Superior temporal gyrus (tissue), 1 donor: ENCODE data around the gene THSD4.
A peak's percentile ranks its signal among the peaks of the same experiment; 100 is the strongest.
"Not testable (repeated sequence)": the region's sequence is repeated elsewhere in the genome, so short reads cannot be mapped to it uniquely, and the experiment has no call there.

Source experiments
- DNase-seq: peaks from one replicate; pipeline ENCODE4 v3.0.0-alpha.2; 2016; ENCODE audit errors: extremely low spot score

THSD4 gene

GRCh38 chr15:71424765-71425164, 309.5 kb downstream of the THSD4 start:
- no peak for DNase-seq

DNA sequence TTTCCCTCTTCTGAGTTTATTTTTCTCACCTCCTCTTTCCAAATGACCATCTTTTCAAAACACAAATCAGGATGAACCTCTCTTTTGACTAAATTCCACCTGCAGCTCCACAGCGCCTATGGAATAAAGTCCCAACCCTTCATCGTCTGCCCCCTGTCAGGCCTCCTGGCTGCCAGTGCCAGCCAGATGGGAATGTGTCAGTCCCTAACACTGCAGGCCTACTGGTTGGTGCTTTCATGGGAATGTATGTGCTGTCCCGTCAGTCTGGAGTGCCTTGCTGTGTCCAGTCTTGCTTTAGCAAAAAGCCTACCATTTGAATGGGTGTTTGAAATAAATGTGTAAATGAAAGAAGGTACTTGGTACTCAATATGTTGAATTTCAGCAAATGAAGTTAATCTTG, 310.1 kb downstream of the THSD4 start:
- DNase-seq, result no peak

DNA sequence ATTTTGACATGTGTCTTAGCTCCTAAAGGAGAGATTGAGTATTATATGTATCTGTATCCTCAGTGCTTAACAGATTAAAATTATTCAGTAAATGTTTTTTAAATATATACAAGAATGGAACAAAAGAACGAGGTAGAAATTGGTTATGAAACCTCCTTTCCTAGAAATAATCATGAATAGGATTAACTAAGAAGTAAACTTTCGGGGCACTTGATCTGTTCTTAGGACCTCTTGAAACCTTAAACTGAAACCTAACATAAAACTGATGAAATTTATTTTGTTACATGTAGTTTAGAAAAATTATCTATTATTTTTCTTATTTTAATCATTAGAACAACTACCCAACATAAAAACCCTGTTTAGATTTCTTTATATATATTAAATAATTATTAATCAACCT, 311.5 kb downstream of the THSD4 start:
- no peak for DNase-seq

DNA sequence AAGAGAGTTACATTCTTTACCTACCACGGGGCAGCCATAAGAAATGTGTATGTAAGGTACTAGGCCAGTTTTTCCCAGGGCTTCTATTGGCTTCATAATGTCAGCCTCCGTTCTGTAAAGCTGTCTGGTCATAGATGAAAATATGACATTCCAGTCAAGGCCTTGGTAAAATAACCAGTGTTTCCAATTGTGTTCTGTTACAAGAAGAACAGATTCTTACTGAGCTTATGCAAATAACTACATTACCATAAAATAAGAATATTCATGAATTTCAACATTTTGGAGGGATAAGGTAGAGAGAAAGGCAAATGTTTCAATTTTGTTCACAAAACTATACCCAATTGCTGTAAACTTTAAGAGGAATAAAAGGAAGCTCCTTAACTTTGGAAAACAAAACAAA, 315.5 kb downstream of the THSD4 start:
- no peak for DNase-seq

GRCh38 chr15:71431343-71432336, 316.4 kb downstream of the THSD4 start:
- DNase-seq, result no peak

DNA sequence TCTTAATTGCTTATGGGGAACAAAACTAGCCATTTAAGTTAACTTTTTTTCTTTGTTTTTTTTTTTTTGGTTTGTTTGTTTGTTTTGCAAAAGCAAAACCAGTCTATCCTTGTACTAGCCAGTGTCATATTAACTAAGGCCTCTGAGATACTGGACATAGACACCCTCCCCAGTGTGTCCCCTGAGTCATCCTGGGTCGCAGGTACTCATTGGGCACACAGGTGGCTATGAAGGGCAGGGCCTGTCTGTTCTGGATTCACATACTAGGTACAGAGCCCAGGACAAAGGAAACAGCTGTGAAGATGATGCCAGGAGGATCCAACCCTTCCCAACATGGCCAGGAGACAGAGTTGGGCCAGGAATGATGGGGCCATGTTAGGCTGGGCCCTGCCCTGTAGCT, 318.1 kb downstream of the THSD4 start:
- DNase-seq, result no peak

- DNase-seq, result no peak
Measured at GRCh38 chr15:71434774-71435173, 319.5 kb downstream of the THSD4 start.

GRCh38 chr15:71435552-71435951, 320.3 kb downstream of the THSD4 start:
- no peak for DNase-seq

DNA sequence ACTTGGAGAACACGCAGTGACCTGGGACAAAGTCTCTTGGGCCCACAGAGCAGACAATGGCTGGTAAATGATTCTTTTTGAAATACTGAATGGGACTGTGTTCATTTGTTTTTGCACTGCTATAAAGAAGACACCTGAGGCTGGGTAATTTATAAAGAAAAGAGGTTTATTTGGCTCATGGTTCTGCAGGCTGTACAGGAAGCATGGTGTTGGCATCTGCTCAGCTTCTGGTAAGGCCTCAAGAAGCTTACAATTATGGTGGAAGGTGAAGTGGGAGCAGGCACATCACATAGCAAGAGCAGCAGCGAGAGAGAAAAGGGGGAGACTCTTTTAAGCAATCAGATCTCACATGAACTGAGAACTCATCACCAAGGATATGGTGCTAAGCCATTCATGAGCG, 321.6 kb downstream of the THSD4 start:
- no peak for DNase-seq

DNA sequence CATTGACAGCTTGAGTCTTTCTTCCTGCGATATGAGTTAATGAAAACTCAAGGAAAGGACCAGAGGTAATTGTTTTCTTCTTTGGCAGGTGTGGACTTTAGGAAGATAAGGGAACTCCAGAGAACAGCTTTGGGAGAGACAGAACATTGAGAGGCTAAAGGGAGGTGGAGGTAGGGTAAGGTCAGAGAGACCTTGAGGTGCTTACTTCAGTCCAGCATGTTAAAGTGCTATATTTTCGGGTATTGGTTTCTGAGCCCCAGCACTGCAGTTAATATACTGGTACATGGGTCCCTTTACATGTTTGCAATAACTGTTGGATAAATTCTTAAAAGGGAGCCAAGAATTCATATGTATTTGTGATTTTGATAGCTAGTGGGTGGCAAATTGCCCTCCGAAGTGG, 322.1 kb downstream of the THSD4 start:
- DNase-seq, result no peak

DNA sequence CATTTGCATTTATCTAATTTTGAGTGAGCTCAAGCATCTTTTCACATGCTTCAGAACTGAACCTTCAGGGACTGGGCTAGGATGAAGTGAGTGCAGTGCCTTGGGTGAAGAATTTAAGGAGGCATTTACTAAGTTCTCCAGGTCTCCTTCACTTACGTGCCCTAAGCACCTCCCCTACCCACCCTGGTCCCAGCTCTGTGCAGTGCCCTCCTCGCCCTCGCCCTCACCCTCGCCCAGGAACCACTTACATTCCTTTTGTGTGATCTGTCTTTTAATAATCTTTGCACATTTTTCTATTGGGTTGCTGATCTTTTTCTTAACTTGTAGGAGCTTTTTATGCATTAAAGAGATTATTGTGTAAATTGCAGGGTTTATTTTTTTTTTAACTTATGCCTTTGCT, 322.6 kb downstream of the THSD4 start:
- DNase-seq, result no peak

- not testable (repeated sequence) for DNase-seq
Measured at GRCh38 chr15:71439478-71439877, 324.2 kb downstream of the THSD4 start.

- DNase-seq, result peak; percentile 82
Measured at GRCh38 chr15:71440489-71441110, 325.3 kb downstream of the THSD4 start.

DNA sequence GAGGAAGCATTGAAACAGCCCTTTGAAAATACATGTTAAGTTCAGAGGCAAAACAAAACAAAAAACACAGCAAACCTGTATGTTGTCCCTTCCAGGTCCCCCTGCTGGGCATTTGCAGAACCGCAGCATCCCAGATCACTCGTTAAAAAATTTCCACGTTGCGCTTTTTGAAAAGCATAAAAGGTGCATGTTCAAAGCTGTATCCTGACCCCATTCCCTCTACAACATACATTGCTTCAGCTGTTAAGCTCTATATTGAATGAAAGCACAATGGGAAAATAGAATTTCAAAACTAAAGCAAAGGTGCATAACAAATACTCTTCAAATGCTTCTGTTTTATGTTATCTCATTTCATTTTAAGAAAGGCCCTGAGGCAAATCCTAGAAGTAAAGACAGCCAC, 328.3 kb downstream of the THSD4 start:
- DNase-seq, result peak; percentile 73

DNA sequence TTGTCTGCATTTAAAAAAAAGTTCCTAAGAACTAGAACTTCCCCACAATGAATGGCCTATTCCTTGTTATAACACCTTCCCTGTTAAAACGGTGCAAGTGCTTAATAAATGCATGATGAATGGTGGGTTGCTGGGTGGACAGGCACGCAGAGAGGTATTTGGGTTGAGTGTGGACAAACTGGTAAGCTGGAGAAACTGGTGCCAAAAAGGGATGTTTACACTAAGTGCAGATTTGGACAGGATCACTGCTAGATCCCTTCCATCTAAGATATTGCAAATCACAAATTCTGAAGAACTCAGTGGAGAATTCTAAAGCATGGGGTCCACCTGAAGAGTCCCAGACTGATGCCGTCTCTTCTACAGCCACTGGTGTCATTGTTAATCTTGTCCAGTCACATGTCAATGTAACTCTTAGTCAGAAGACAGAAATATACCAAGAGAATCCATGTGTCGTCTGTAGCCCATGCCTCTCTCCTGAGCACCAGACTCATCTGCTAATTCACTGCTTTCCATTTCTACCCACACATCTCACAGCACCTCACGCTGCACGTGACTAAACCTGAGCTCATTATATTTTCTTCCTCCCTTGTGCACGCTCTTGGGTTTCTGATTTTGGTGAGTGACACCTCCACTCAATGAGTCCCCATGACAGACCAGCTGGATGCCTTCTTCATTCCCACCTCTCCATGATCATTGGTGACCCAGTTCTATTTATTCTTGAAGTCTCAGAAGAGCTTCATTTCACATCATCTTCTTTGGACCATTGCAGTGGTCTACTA, 328.9 kb downstream of the THSD4 start:
- no peak for DNase-seq

GRCh38 chr15:71444866-71445590, 329.8 kb downstream of the THSD4 start:
- no peak for DNase-seq

GRCh38 chr15:71447328-71448250, 332.3 kb downstream of the THSD4 start:
- no peak for DNase-seq

DNA sequence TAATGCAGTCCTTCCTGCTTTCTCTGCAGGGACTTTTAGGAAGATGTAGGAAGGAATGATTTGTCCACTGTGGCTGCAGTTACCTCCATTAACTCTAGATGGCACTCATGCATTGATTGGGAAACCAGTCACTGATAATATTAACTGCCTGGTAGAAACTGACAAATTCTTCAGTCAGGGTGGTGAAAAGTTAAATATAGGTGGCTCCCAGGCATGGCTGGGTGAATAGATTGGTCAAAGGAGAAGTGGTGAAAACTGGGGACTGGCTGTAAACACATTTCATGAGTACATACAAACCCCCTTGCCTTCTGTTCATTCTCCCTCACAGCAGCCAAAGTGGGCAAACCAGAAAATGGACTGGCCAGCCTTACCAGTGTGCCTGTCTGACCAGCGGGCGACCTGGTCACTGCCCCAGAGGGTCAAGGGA, 333.4 kb downstream of the THSD4 start:
- DNase-seq, result peak; percentile 84

DNA sequence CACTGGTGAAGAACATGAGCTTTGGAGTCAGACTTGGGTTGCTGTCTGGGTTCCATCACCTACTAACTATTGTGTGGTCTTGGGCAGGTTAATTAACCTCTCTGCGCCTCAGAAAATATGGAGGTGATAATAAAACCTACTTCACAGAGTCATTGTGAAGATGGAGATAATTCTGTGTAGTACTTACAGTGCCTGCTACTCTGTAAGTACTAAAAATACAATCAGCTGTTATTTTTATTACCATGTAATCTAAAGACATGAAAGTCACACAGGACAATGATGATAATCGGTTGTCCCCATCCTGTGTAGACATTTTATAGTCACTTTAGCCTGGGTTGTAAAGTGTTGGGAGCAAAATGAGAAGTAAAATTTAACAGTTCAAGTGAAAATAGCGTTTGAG, 334.1 kb downstream of the THSD4 start:
- DNase-seq, result no peak

DNA sequence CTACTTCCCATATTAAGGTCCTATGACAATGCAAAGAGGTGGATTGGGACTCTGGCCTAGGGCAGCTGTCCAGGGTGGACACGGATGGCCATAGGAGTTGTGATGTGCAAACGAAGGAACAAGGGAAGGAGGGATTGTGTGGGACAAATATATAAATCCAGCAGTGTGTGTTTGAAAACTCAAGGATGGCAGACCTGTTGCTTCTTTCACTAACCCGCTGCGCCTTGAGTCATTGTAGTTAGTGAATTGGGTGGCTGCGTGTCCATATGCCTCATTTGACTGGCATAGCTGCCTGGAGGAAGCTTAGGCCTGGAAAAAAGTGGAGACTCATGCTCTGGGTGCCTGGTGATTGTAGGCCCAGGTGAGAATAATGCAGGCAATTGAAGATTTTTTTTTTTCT, 334.7 kb downstream of the THSD4 start:
- no peak for DNase-seq

DNA sequence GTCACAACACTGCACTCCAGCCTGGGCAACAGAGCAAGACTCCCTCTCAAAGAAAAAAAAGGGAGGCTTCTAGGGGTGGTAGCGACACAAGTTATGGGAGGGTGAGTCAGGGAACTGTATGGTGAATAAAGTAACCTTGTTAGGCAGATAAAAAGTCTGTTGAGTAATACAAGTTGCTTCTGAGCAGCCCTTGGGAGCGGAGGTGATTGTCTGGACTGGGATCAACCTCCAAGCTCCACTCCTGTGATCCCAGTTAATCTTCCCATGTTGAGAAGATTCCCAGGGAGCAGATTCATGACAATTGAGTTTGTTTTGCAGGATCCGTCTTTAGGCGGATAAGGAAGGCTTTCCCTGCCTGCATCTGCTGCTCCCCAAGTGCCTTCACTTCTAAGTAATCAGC, 335.9 kb downstream of the THSD4 start:
- DNase-seq, result no peak
